Progenitor cell of endocrine pancreas (in vitro differentiated cells): Measurements from ENCODE around the gene PAX5. TPM values are rescaled to one million over a fixed set of nuclear protein-coding genes. Genes with fewer than 3 reads are reported as not detected.

Experiments
- DNase-seq: peaks from one replicate; pipeline ENCODE4 v3.0.0; 2021; ENCODE audit warnings: low spot score; ENCODE audit not compliant: unreplicated experiment
- H3K27ac Mint-ChIP-seq: 2 replicates; pipeline ENCODE4 v1.8.0; 2021; ENCODE audit warnings: mild to moderate bottlenecking, moderate library complexity, mixed read lengths
- H3K27me3 Mint-ChIP-seq: 2 replicates; pipeline ENCODE4 v1.8.0; 2021; ENCODE audit warnings: mixed read lengths
- H3K36me3 Mint-ChIP-seq: 2 replicates; pipeline ENCODE4 v1.8.0; 2022; ENCODE audit warnings: mixed read lengths; ENCODE audit not compliant: insufficient read depth
- H3K4me1 Mint-ChIP-seq: 2 replicates; pipeline ENCODE4 v1.8.0; 2021; ENCODE audit warnings: low read depth, mixed read lengths
- H3K4me3 Mint-ChIP-seq: 2 replicates; pipeline ENCODE4 v1.8.0; 2021; ENCODE audit warnings: low read depth, mild to moderate bottlenecking, moderate library complexity, mixed read lengths
- H3K9me3 Mint-ChIP-seq: 2 replicates; pipeline ENCODE4 v1.8.0; 2021; ENCODE audit warnings: low read depth, mixed read lengths
- total RNA-seq: library from RNA; stranded (reverse); gene quantifications from 2 replicates; pipeline ENCODE4 v1.2.1, GENCODE V29; 2021
- TF ChIP-seq, protein P1 (sequence below): fragments of 200-600 bp; sonication (generic); IDR thresholded peaks from one replicate; pipeline ENCODE4 v1.5.0; 2021; ENCODE audit warnings: antibody characterized with exemption, mild to moderate bottlenecking; ENCODE audit not compliant: unreplicated experiment

Gene PAX5
- total RNA-seq, 1 donor from 2014 or later: not detected

DNA sequence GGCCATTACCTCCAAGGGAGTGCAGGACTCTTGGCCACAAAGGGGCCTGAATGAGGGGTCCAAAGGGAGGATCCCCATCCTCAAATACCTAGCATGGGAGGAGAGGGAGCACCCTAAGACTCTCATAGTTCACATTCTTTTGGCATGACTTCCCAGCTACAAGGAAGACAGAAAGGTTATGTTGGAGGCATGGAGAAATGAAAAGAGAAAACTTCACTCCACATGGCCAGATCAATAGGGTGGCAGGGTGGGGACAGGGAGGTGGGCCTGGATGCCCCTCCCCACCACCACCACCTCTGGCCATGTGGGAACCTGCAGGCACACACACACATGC, 97.6 kb downstream of the PAX5 start:
- H3K4me1 Mint-ChIP-seq: peaks cover 5% of the 10 kb centered on the region
- H3K27me3 Mint-ChIP-seq: peaks cover 68% of the 10 kb centered on the region
- no peak overlapping the region for H3K27ac Mint-ChIP-seq

DNA sequence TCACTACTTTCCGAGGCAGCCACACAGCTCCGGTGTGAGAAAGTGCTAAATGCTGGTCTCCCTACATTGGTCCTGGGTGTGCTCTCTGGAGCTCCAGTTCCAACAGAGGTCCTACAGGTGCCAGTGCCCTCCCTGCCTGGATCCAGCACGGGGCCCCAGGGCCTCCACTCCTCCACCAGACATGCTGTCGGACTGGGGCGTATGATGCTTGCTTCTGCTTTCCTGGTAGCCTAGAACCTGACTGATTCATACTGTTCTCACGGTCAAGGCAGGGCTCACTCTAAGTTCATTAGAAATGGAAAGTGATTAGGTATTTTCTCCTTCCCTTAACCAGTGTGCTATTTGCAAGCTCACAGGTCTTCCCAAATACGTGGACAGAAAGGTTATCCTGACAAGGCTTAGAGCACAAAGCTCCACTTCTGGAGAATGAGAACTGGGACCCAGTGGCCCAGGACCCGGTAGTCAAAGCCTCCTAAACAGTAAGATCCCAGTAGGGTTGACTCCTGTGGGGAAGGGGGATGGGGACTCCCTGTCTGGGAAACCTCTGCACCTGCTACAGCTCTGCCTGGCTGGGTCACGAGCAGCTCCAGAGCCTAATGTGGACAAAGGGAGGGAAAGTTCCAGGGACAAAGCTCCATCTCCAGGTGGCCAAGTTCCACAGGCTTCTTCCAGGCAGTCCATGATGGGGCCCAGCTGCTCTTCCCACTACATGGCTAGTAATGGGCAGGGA, 98.1 kb downstream of the PAX5 start:
- H3K4me1 Mint-ChIP-seq: peaks cover 5% of the 10 kb centered on the region
- no peaks in the 10 kb centered on the region for H3K36me3 Mint-ChIP-seq
- peaks cover 63% of the 10 kb centered on the region for H3K27me3 Mint-ChIP-seq
- DNase-seq: no peak
- TF ChIP-seq, protein P1, sequence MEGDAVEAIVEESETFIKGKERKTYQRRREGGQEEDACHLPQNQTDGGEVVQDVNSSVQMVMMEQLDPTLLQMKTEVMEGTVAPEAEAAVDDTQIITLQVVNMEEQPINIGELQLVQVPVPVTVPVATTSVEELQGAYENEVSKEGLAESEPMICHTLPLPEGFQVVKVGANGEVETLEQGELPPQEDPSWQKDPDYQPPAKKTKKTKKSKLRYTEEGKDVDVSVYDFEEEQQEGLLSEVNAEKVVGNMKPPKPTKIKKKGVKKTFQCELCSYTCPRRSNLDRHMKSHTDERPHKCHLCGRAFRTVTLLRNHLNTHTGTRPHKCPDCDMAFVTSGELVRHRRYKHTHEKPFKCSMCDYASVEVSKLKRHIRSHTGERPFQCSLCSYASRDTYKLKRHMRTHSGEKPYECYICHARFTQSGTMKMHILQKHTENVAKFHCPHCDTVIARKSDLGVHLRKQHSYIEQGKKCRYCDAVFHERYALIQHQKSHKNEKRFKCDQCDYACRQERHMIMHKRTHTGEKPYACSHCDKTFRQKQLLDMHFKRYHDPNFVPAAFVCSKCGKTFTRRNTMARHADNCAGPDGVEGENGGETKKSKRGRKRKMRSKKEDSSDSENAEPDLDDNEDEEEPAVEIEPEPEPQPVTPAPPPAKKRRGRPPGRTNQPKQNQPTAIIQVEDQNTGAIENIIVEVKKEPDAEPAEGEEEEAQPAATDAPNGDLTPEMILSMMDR: no peak
- H3K9me3 Mint-ChIP-seq: peaks cover 3% of the 10 kb centered on the region
- H3K4me3 Mint-ChIP-seq: no peak overlapping the region
- H3K27ac Mint-ChIP-seq: no peak overlapping the region

More for the DNA sequence above, 97.6 kb downstream of the PAX5 start:
- H3K4me3 Mint-ChIP-seq: no peak overlapping the region
- no peaks in the 10 kb centered on the region for H3K36me3 Mint-ChIP-seq
- TF ChIP-seq, protein P1: no peak
- peaks cover 3% of the 10 kb centered on the region for H3K9me3 Mint-ChIP-seq
- DNase-seq: no peak

DNA sequence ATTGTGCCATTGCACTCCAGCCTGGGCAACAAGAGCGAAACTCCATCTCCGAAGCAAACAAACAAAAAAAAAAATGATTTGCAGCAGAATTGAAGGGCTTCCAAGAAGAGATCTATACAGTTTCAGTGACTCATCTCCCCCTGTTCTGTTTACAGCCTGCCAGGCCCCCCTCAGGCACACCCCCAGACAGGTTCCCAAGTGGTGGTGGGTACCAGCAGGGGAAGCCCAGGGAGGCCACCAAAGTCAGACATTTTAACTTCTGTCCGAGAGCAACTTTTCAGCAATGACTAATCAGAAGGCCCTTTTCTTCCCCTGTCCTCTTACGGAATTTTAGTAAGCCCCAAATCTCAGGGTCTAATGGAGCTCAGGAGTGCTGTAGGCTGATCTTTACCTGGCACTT, 98.7 kb downstream of the PAX5 start:
- Mint-ChIP-seq H3K4me3 (no peak overlapping the region), H3K9me3 (peaks cover 3% of the 10 kb centered on the region), H3K27me3 (peaks cover 61% of the 10 kb centered on the region), H3K36me3 (no peaks in the 10 kb centered on the region), H3K4me1 (peaks cover 5% of the 10 kb centered on the region), H3K27ac (no peak overlapping the region)
- TF ChIP-seq, protein P1: no peak
- DNase-seq: no peak

DNA sequence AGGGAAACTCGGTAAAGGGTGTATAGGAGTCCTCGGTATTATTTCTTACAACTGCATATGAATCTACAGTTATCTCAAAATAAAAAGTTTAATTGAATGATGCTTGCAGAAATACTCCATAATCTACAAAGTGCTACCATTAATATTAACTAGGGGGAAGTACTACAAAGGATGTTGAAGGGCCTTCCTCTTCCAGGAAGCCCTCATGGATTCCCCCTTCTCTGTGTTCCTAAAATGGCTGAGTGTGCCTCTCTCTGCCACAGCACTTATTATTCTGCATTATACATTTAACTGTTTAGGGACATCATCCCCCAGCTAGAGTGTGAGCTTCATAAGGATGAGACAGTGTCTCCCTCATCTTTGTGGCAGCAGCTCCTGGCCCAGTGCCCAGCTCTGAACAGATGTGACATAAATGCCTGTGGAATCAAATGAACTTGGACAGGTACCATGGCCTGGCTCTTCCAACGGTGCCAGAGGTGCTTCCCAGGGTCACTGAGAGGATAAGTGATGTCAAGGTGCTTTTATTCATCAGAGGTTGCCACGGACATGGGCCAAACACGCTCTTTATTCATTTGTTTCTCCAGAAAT, 99.5 kb downstream of the PAX5 start:
- TF ChIP-seq, protein P1: no peak
- Mint-ChIP-seq H3K4me3 (no peak overlapping the region), H3K4me1 (peaks cover 5% of the 10 kb centered on the region), H3K9me3 (peaks cover 3% of the 10 kb centered on the region), H3K27me3 (peaks cover 56% of the 10 kb centered on the region), H3K27ac (no peak overlapping the region), H3K36me3 (no peaks in the 10 kb centered on the region)
- no peak for DNase-seq

DNA sequence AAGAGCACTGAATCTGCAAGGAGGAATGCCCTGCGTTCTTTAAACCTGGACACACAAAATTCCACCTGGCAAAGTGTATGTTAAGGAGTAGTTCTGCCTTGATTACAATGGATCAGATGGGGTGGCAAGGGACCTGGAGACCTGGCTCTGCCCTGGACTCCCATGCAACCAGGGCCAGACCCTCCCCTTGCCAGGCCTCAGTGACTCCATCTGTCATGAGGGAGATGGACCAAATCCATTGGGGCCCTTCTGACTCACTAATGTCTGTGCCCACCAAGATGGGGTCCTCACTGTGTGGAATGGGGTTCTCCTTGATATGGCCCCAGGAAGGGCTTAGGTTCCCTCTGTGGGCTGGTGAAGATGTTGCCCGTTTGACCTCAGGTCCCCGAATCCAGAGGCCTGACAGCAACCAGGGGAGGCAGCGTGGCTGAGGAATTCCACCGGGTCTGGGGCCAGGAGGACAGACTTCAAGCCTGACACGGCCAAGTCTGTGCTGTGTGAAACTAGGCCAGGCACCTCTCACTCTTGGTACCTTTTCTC, 100.3 kb downstream of the PAX5 start:
- H3K36me3 Mint-ChIP-seq: no peaks in the 10 kb centered on the region
- peaks cover 9% of the 10 kb centered on the region for H3K4me1 Mint-ChIP-seq
- no peak for DNase-seq
- TF ChIP-seq, protein P1: no peak
- peaks cover 3% of the 10 kb centered on the region for H3K9me3 Mint-ChIP-seq
- H3K27me3 Mint-ChIP-seq: peaks cover 55% of the 10 kb centered on the region
- H3K27ac Mint-ChIP-seq: no peak overlapping the region
- H3K4me3 Mint-ChIP-seq: no peak overlapping the region
